Keratinocyte (primary cell): ENCODE measurements around the gene OPHN1. TPM values are rescaled to one million over a fixed set of nuclear protein-coding genes. Genes with fewer than 3 reads are reported as not detected.

Experiments used
- DNase-seq: peaks from one replicate; pipeline ENCODE4 v3.0.0-alpha.2; 2011; ENCODE audit warnings: low read depth, missing footprints, low spot score
- FAIRE-seq: peaks from 2 replicates; lab custom pipeline; 2011; peaks lifted over from hg19 to GRCh38; lab: Jason Lieb, UNC
- H2AFZ ChIP-seq: 2 replicates; pipeline ENCODE4 v1.6.0; 2012; ENCODE audit warnings: low read length, control low read depth, inconsistent platforms; ENCODE audit not compliant: control insufficient read depth
- H3K27ac ChIP-seq: 2 replicates; pipeline ENCODE4 v1.5.1; 2011; ENCODE audit warnings: low read length; ENCODE audit not compliant: control insufficient read depth, insufficient read depth
- H3K27me3 ChIP-seq: 3 replicates; pipeline ENCODE4 v1.6.0; 2011; ENCODE audit warnings: low read length; ENCODE audit not compliant: control insufficient read depth, insufficient read depth; ENCODE audit errors: extremely low read depth
- H3K36me3 ChIP-seq, 2 experiments: 2 replicates in 1 of 2; 3 replicates in 1 of 2; pipeline ENCODE4 v1.5.1; 2011; ENCODE audit warnings: low read length in 2 of 2, mild to moderate bottlenecking in 1 of 2; ENCODE audit not compliant: control insufficient read depth in 2 of 2, insufficient read depth in 2 of 2; ENCODE audit errors: extremely low read depth in 1 of 2
- H3K4me1 ChIP-seq: 3 replicates; pipeline ENCODE4 v1.5.1; 2011; ENCODE audit warnings: low read length; ENCODE audit not compliant: control insufficient read depth, insufficient read depth; ENCODE audit errors: extremely low read depth
- H3K4me2 ChIP-seq: 3 replicates; pipeline ENCODE4 v1.6.0; 2011; ENCODE audit warnings: low read depth, low read length; ENCODE audit not compliant: control insufficient read depth, insufficient read depth; ENCODE audit errors: extremely low read depth
- H3K4me3 ChIP-seq, 3 experiments: fragments of 200-600 bp in 1 of 3; sonication (generic) in 1 of 3; 2 replicates in 2 of 3; 3 replicates in 1 of 3; pipeline ENCODE4 v1.5.1; 2011 to 2016; ENCODE audit warnings: low read length in 3 of 3, mild to moderate bottlenecking in 3 of 3, control low read depth in 2 of 3, inconsistent platforms in 1 of 3, low read depth in 1 of 3, mixed read lengths in 1 of 3, mixed run types in 1 of 3, moderate library complexity in 1 of 3; ENCODE audit not compliant: control insufficient read depth in 2 of 3, insufficient read depth in 2 of 3; ENCODE audit errors: extremely low read depth in 1 of 3
- H3K79me2 ChIP-seq: 2 replicates; pipeline ENCODE4 v1.6.0; 2012; ENCODE audit warnings: low read length; ENCODE audit not compliant: control insufficient read depth, insufficient read depth
- H3K9ac ChIP-seq: 3 replicates; pipeline ENCODE4 v1.6.0; 2011; ENCODE audit warnings: low read length; ENCODE audit not compliant: control insufficient read depth, insufficient read depth; ENCODE audit errors: extremely low read depth
- H3K9me1 ChIP-seq: 3 replicates; pipeline ENCODE4 v1.6.0; 2011; ENCODE audit warnings: low read length; ENCODE audit not compliant: control insufficient read depth, insufficient read depth; ENCODE audit errors: extremely low read depth
- H3K9me3 ChIP-seq: 2 replicates; pipeline ENCODE4 v1.5.1; 2012; ENCODE audit warnings: low read depth, low read length; ENCODE audit not compliant: control insufficient read depth
- H4K20me1 ChIP-seq: 3 replicates; pipeline ENCODE4 v1.6.0; 2011; ENCODE audit warnings: low read length; ENCODE audit not compliant: control insufficient read depth, insufficient read depth; ENCODE audit errors: extremely low read depth
- EZH2 ChIP-seq: IDR thresholded peaks from one replicate; pipeline ENCODE4 v1.6.1; 2012; ENCODE audit warnings: inconsistent platforms, mild to moderate bottlenecking, low read length, moderate library complexity
- dilution Hi-C: fragments of 300-500 bp; cut with MboI; formaldehyde crosslinking; loops from one replicate; pipeline ENCODE4 v1.7.0; 2020; ENCODE audit warnings: low sequenced_read_pairs; ENCODE audit not compliant: extremely low pct_ligation_motif_present
- polyA plus RNA-seq, 5 experiments: library from polyadenylated mRNA; depleted of rRNA in 3 of 5; stranded (reverse) in 3 of 5; stranded (forward) in 1 of 5; unstranded in 1 of 5; fragments of >200 nt; gene quantifications; 1 replicate in 1 of 5; 2 replicates in 3 of 5; 3 replicates in 1 of 5; pipeline versions ENCODE4 v1.2.1 to v1.2.3, GENCODE V29; 2011 to 2012; ENCODE audit warnings: missing spikeins in 2 of 5, low read depth in 1 of 5, low replicate concordance in 1 of 5
- TF ChIP-seq, protein P1 (sequence below), 3 experiments: IDR thresholded peaks in 1 of 3; conservative IDR thresholded peaks in 1 of 3; optimal IDR thresholded peaks in 1 of 3; 2 replicates in 2 of 3; 3 replicates in 1 of 3; pipeline versions ENCODE3 to v1.5.1; 2011; ENCODE audit warnings: low read length in 3 of 3, mild to moderate bottlenecking in 3 of 3, moderate library complexity in 2 of 3, control low read depth in 1 of 3, inconsistent platforms in 1 of 3; ENCODE audit not compliant: insufficient read depth in 2 of 3; ENCODE audit errors: extremely low read depth in 1 of 3

The OPHN1 gene
- polyA plus RNA-seq, 1 donor (not counting 4 experiments of a cell fraction or from before 2014, with no cell fraction given): 3.1 TPM

DNA sequence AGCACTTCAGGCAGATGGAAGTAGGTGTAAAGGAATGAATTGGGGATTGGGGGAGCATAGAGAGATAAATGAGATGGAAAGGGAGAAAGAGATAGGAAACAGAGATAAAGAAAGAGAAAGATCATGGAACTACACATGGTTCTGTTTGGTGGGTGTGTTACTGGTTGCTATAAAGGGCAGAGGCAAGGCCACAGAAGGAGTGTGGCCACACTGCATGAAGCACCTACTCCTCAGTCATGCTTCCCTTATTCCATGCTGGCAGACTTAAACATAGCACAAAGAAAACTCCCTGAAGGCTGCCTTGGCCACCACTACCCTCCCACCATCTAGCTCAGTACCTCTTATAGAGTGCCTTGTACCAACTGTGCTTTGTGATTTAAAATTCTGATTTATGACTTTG, 56.9 kb downstream of the OPHN1 start:
- no peak for FAIRE-seq
- dilution Hi-C loops: no loop called here

DNA sequence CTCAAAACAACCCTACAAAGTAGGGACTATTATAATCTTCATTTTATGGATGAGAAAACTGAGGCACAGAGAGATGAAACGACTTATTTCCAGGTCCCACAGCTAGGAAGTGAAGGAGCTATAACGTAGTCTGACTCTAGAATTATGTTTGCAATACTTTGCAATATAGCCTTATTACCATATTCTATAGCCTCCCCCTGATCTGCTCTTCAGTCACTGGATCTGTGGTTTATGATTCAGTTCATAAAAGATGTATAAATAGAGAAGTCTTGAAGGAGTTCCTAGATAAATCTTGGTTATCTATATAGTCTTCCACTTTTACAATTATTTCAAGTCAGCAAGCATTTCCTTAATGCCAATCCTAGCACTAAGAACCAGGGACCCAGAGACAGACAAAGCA, 57.5 kb downstream of the OPHN1 start:
- Histone ChIP-seq H3K27me3 (no peaks in the 10 kb centered on the region), H3K4me1 (no peaks in the 10 kb centered on the region), H3K4me2 (no peak overlapping the region), H2AFZ (no peak overlapping the region), H3K9me1 (no peaks in the 10 kb centered on the region), H3K79me2 (no peaks in the 10 kb centered on the region), H4K20me1 (no peaks in the 10 kb centered on the region), H3K9ac (no peak overlapping the region), H3K4me3 (no peak overlapping the region), H3K36me3 (no peaks in the 10 kb centered on the region), H3K9me3 (no peaks in the 10 kb centered on the region), H3K27ac (no peak overlapping the region)
- FAIRE-seq: no peak
- dilution Hi-C loops: no loop called here
- DNase-seq: no peak
- TF ChIP-seq EZH2: no peak
- TF ChIP-seq, protein P1, sequence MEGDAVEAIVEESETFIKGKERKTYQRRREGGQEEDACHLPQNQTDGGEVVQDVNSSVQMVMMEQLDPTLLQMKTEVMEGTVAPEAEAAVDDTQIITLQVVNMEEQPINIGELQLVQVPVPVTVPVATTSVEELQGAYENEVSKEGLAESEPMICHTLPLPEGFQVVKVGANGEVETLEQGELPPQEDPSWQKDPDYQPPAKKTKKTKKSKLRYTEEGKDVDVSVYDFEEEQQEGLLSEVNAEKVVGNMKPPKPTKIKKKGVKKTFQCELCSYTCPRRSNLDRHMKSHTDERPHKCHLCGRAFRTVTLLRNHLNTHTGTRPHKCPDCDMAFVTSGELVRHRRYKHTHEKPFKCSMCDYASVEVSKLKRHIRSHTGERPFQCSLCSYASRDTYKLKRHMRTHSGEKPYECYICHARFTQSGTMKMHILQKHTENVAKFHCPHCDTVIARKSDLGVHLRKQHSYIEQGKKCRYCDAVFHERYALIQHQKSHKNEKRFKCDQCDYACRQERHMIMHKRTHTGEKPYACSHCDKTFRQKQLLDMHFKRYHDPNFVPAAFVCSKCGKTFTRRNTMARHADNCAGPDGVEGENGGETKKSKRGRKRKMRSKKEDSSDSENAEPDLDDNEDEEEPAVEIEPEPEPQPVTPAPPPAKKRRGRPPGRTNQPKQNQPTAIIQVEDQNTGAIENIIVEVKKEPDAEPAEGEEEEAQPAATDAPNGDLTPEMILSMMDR (optimal IDR thresholded peaks at IDR 0.05 in 1 of 3, IDR thresholded peaks at IDR 0.05 in 1 of 3, conservative IDR thresholded peaks at IDR 0.05 in 1 of 3; ENCODE audit: extremely low read depth in 1 of 3, insufficient read depth in 2 of 3, low read length in 3 of 3): no peak

More for the DNA sequence above, 56.9 kb downstream of the OPHN1 start:
- Histone ChIP-seq H3K4me1 (no peaks in the 10 kb centered on the region), H3K4me2 (no peak overlapping the region), H3K27me3 (no peaks in the 10 kb centered on the region), H3K9ac (no peak overlapping the region), H3K9me1 (no peaks in the 10 kb centered on the region), H3K27ac (no peak overlapping the region), H2AFZ (no peak overlapping the region), H3K9me3 (no peaks in the 10 kb centered on the region), H3K79me2 (no peaks in the 10 kb centered on the region), H4K20me1 (no peaks in the 10 kb centered on the region), H3K36me3 (no peaks in the 10 kb centered on the region), H3K4me3 (no peak overlapping the region)
- no peak for DNase-seq
- TF ChIP-seq EZH2: no peak
- TF ChIP-seq, protein P1 (optimal IDR thresholded peaks at IDR 0.05 in 1 of 3, IDR thresholded peaks at IDR 0.05 in 1 of 3, conservative IDR thresholded peaks at IDR 0.05 in 1 of 3; ENCODE audit: extremely low read depth in 1 of 3, insufficient read depth in 2 of 3, low read length in 3 of 3): no peak
